ENCODE data around the gene ROR2.

Gene ROR2

DNA sequence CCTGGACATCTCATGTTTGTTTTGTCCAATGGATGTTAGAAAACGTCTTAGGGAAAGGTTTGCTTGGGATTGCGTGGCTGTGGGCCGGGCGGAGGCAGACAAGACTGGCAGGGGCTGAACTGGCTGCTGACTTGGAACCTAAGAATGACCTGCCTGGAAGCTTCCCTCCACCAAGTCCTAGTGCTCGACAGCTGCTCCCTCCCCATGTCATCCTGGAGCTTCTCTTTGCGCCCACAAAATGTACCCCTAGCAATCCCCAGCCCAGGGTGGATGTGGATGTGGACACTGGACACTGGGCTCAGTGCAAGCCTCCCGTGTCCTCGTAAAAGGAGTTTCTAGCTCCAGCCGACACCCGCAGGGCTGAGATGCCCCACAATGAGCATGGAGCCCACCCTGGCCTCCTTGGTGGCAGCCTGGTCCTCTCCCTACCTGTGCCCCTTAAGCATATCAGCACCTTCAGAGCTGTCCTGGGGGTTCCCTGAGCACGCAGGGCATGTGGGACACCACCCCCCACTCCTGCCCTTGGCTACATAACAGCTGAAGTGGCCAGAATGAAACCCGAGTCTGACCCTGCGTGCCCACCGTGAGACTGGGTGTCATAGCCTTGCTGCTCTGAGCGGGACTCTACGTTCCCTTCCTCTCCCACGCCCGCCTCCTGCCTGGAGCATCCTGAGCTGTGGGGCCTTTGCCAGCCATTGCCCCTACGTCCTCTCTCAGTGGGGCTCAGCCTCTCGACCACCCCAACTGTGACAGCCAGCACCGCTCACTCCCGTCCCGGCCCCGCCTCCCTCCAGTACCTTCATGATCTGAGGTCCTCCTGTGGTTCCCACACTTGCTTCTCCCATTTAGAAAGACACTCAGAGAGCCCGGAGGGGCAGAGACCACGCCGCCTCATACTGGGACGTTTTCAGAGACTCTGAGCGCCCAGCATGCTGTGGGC lies 180.8 kb downstream of the ROR2 start:
- no peak for DNase-seq

DNA sequence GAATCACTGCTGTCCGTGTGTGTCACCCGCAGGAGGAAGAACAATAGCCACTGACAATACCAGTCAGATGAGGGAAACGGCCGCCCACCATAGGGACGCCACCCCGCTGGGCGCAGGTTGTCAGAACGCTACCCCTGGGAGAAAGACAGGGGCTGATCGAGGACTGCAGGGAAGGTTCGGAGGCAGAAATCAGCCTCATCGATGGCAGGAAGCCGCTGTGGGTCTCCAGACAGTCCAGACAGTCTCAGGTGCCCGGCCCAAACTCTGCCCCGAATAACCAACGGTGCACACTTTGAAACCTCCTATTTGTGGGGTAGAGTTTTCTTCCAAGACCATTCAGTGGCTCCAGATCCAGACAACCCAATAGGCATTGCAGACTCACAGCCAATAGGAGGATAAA lies 181.5 kb downstream of the ROR2 start:
- no peak for DNase-seq

GRCh38 chr9:91766315-91767069 lies 183.5 kb downstream of the ROR2 start:
- no peak for DNase-seq

- DNase-seq: no peak
Measured at GRCh38 chr9:91765296-91765695, 184.7 kb downstream of the ROR2 start.

- DNase-seq: no peak
Measured at GRCh38 chr9:91764661-91765060, 185.4 kb downstream of the ROR2 start.

- no peak for DNase-seq
Measured at GRCh38 chr9:91761362-91761761, 188.7 kb downstream of the ROR2 start.

DNA sequence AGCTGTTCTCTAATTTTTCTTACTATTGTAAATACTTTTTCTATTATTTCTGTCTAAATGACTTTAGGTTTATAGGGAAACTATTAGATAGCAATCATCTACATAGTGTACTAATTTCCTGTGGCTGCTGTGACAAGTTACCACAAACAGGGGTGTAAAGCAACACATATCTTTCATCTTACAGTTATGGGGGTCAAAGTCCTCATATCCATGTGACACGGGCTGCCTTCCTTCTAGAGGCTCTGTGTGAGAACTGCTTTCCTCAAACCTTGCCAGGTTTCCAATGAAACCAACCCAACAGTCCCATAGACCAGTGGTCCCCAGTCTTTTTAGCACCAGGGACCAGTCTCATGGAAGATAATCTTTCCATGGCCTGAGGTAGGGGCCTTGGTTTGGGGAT lies 189.1 kb downstream of the ROR2 start:
- DNase-seq: no peak

DNA sequence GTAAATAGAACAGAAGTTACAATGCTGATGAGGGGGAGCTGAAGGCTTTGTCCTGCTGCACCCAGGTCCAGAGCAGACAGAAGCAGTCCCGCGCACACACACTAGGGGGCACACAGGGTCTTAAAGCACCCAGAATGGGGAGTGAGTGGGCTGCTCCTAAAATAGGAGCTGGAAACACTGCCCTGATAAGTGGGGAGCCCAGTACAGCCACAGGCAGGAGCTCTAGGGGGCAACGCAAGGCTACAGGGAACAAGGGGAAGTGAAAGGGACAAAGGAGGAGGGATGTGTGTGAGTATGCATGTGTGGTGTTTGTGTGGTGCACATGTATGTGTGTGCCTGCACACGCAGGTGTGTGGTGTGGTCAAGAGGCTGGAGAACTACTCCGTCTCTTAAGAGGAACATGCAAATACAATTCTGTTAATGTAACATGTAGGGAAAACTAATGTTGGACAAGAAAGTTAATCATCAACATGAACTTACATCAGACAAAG lies 191.5 kb downstream of the ROR2 start:
- DNase-seq: peak; percentile 23

GRCh38 chr9:91757782-91758181 lies 192.2 kb downstream of the ROR2 start:
- no peak for DNase-seq

DNA sequence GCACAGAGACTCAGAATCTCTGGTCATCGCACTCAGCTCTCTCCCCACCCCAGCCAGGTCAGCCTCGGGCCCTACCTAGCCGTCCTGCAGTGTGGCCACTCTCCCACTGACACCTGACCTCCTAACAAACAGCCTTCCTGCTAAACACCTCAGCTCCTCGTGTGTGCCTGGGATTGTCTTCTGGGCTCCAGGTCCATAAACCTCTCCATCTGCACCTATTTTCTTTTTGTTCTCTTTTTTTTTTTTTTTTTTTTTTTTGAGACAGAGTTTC lies 193.6 kb downstream of the ROR2 start:
- DNase-seq: no peak

DNA sequence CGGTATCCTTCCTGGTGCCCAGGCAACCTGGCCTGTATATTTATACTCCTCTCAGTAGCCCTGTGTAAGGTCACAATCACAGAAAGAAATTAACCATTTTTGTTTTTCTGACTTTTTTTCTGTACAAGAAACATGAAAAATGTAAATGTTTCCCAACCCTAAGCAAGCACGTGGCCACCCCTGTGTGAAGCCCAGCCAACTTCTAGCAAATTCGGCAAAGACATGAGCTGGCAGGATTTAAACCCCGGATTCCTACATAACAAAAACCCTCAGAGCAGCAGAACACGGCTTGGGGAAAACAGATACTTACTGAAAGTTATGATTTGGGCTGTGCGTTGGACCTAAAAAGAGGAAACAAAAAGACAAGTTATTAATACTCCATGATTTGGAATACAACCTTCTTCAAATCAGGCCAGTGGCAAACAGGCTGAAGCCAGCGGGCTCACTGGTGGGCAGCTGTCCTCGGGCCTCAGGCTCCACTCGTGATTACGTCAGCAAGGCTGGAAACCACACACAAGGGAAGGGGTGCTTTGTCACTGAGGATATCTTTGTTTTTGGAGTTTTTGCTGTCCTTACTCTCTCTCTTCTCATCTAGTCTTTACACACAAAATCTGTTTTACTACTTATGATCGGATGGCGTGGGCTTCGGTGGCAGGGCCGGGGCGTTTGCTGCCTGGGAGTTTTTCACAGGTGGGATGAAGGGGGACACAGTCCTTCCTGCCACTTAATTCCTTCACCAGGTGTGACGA lies 194.1 kb downstream of the ROR2 start:
- no peak for DNase-seq

- DNase-seq: no peak
Measured at GRCh38 chr9:91753711-91754110, 196.3 kb downstream of the ROR2 start.

DNA sequence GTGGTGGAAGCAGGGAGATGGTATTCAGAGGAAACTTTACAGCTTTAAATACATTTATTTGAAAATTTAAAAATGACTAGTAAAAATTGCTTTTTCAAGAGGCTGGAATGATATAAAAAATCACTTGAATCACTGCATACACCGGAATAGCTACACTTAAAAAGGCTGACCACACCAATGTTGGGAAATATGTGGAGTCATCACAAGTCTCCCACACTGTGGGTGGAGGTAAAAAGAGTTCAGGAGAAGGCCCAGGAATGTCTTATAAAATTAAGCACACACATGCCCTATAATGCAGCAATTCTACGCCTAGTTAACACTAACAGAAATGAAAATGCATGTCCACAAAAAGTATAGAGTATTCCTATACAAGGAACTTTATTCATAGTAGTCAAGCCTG lies 198.1 kb downstream of the ROR2 start:
- DNase-seq: no peak

DNA sequence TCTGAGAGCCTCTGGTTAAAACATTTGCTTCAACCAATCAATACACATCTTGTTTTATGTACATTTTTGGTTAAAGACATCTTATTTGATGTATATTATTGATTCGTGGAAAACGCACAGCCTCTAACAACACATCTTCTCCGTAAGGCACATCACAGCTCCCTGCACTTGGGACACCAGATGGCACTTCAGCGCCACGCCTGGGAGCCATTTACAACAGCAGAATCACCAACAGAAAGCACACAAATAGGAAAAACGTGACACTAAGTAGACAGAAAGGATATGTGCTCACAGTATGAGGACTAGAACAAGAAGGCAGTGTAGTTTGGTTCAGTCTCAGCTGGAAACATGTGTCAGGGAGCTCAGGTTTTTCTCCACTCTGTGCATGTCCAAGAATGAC lies 199.7 kb downstream of the ROR2 start:
- no peak for DNase-seq

DNA sequence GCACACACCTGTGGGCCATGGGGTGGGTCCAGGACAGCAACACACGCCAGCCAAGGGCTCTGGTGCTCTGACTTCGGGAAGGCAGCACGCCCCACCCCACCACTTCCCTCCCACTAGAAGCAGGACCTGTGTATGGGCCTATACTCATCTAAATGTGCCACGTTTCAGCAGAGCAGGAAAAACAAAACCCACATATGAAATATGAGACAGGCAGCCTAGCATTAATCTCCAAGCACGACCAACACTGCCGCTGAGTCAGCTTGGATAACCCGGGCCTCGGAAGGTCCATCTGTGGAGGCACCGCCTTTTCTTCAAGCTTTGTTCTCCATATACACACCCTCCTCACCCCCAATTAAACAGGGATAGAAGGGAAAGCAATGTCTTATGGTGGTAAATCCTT lies 203.1 kb downstream of the ROR2 start:
- no peak for DNase-seq

GRCh38 chr9:91746357-91746756 lies 203.7 kb downstream of the ROR2 start:
- no peak for DNase-seq

DNA sequence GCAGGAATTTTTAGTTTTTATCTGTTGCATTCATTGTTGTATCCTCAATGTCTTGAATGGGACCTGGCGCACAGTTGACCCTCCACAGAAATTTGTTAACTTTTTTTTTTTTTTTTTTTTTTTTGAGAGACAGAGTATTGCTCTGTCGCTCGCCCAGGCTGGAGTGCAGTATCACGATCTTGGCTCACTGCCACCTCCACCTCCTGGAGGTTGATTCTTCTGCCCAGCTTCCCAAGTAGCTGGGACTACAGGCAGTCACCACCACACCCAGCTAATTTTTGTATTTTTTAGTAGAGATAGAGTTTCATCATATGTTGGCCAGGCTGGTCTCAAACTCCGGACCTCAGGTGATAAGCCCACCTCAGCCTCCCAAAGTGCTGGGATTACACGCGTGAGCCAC lies 205.9 kb downstream of the ROR2 start:
- DNase-seq: no peak

- no peak for DNase-seq
Measured at GRCh38 chr9:91741522-91741921, 208.5 kb downstream of the ROR2 start.

DNA sequence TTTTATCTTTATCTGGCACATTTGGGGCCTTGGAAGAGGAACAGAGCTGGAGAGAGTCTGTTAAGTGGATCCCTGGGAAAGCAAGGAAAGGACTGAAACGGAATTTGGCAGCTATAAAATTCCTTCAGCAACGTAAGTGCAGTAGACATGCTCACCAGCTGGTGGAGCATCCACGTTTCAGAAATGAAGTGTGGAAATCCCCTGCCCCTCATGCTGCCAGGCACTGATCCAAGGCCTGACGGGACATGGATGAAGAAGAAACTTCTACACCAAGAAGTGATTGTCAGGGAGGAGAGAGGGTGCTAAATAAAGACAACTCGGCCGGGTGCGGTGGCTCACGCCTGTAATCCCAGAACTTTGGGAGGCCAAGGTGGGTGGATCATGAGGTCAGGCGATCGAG lies 209.3 kb downstream of the ROR2 start:
- no peak for DNase-seq

DNA sequence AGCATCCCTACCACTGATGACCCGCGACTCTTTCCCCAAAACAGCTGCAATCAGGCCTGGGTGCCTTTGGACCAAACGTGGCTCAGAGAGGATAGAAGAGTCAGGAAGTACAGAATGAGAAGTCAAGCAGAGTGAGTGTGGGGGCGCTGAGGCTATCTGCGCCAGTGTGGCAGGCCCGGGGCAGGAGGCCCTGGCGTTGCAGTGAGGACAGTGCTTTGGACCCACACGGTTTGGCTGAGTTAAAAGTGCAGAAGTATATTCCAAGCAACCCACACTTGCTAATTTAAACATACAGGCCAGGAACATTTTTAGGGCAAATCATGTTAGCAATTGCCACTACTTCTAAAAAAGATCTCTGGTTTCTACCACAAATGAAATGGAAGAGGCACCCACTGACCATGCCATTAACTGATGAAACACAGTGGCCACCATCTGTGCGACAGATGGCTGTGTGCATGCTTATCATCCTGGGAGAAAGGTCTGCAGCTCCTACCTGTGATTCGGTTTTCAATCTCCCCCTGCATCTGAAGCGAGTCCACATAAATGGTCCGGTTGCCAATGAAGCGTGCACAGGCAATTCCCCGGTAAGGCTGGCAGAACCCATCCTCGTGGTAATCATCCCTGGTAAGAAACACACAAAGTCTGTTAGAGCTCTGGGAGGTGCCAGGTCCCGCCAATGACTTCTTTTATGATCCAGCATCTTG lies 213.0 kb downstream of the ROR2 start:
- no peak for DNase-seq

GRCh38 chr9:91736311-91736710 lies 213.7 kb downstream of the ROR2 start:
- DNase-seq: no peak

DNA sequence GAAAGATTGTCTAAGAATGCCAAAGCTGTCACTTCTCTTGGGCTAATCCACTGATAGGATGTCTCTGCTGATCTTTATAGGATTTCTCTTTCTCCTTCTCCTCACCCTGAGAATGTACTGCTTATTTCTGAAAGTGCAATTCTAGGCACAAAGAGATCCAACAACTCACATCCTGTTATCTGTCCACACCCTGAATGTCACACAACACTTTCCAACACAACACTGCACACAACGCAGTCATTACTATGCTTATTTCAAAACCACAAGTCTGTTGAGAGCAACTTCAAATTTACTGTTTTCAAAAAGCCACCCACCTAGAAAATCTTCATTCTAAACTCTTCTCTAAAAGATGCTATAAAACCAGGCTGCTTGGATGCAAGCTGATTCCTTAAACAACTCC lies 215.0 kb downstream of the ROR2 start:
- no peak for DNase-seq

Data from CD4-positive, alpha-beta T cell treated with Interleukin-17A for 1 hour (primary cell).